HG03558 (cell line): ENCODE data around the gene OR5B2.
"Not testable (repeated sequence)": the region's sequence is repeated elsewhere in the genome, so short reads cannot be mapped to it uniquely, and the experiment has no call there.

ENCODE experiments used
- ATAC-seq: cut with Tn5 transposase; IDR thresholded peaks from one replicate; pipeline ENCODE4 v1.9.1; 2021; ENCODE audit warnings: moderate number of reproducible peaks; ENCODE audit not compliant: unreplicated experiment; ENCODE audit errors: extremely low read depth

OR5B2 gene

GRCh38 chr11:58428021-58428420 lies at the start of gene OR5B2:
OR5B2 (minus strand) TSS chr11:58428121; CDS start chr11:58423261, 4,860 bp downstream.
- no peak for ATAC-seq

DNA sequence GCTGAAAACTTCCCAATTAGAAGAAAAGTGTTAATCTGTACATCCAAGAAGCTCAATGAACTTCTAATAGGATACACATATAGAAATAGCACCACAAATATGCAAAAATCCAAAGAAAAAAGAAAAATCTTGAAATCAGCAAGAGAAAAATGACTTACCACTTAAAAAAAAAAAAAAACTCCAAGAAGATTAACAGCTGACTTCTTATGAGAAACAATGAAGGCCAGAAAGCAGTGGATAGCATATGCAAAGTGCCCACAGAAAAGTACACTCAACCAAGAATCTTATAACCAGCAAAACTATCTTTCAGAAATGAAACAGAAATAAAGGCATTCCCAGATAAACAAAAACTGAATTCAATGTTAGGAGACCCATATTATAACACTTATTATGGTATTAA lies 44.0 kb upstream of the OR5B2 start:
- ATAC-seq = no peak

DNA sequence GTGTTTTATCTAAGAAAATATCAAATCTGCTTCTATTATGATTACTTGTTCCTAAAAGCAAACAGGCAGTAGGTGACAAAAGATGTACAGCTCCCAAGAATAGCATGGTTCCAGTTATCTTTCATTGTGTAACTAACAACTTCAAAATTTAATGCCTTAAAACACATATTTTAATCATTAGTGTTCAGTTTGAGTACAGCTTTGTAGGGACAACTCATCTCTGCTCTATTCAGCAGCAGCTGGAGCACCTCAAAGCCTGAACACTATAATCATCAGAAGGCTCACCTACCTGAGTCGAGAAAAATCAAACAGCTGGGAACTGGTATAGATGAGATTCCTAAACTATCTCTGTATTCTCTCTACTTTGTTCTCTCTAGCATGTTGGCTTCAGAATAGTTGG lies 38.4 kb upstream of the OR5B2 start:
- ATAC-seq = no peak

GRCh38 chr11:58465690-58466089 lies 37.8 kb upstream of the OR5B2 start:
- no peak for ATAC-seq

- no peak for ATAC-seq
These were observed 23.7 kb upstream of the OR5B2 start for GRCh38 chr11:58451585-58451984.

DNA sequence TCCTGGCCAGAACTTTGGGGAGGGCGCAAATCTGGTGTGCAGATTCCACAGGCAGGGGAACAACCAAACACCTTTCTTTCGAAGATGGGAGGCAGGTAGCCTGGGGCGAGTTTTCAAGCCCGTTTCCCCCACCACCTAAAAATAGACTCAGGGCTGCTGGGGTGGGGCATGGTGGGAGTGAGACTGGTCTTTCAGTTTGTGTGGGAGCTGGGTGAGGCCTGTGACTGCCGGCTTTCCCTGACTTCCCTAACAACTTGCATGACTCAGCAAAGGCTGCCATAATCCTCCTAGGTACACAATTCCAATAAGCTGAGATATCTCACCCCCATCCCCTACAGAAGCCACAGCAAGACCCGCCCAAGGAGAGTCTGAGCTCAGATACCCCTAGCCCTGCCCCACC lies 18.4 kb upstream of the OR5B2 start:
- no peak for ATAC-seq

GRCh38 chr11:58444300-58444699 lies 16.4 kb upstream of the OR5B2 start:
- ATAC-seq = no peak

DNA sequence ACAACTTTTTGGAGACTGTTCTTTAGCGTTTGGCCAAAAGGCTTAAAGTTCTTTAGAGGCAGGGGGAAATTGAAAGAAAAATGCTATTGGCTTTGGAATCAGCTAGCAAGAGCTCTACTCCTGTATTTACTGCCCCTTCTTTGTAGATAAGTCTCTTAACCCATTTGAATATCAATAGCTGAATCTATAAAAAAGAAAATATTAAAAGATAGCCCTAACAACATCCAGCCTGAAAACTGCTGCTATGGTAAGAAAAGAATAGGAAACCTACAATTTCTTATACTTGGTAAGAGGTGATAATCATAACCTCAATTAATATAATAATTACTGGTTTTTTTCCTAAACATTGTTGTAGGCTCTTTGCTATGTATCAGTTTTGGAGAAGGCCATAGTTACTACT lies 14.2 kb upstream of the OR5B2 start, which contains the start of gene OR5B12:
Gene OR5B12 (minus strand): TSS at position 101 of the 400 bp plus-strand sequence. CDS start 2,085 bp downstream, outside the sequence.
- ATAC-seq = no peak

DNA sequence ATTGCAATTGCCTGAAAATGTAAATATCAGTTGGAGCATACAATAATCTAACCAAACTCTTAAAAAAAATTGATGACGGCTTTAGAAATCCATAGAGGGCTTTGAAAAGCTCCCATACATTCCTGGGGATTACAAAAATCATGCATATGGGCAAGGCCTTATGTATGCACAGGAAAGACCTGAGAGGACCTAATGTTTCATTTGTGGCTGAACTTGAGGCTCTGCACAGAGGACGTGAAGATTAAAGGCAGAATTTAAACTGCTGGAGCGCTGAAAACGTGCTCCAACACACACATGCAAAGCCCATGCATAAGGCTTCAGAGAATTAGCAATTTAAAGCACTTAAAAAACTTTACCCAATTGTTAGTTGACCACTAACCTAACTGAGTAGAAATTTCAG lies 10.6 kb upstream of the OR5B2 start:
- no peak for ATAC-seq

DNA sequence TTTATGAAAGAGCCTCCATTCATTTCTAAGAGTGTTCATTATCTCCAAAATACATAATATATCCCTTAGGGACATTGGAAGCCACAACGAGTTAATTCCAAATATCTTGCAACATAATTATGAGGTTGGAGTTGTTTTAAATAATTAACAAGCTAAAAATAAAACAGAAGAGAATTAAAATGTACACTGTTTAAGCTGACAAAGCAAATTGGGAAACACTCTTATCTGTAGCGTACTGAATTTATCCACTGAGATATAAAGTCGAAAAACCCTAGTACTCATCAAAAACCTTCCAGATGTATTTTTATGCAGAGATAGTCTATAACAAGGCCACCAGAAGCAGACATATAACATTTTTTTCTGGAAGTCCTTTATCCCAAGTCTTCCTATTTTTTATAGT lies 6.3 kb upstream of the OR5B2 start:
- ATAC-seq = no peak

DNA sequence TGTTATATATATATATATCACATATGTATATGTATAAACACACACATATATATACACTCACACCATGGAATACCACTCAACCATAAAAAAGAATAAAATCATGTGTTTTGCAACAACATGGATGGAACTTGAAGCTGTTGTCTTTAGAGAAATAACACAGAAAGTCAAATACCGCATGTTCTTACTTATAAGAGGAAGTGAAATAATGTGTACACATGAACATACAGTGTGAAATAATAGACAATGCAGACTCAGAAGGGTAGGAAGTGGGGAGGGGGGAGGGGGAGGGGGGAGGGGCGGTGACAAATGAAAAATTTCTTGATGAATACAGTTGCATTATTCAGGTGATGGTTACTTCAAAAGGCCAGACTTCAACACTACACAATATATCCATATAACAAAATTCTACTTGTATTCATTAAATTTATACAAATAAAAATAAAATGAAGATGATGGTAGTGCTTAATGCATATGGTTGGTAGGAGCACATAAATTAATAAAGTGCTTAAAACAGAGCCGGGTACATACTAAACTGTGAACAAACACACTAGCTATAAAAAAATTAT lies 5.8 kb upstream of the OR5B2 start:
- ATAC-seq = no peak

- ATAC-seq = no peak
These were observed 1.4 kb upstream of the OR5B2 start for GRCh38 chr11:58429273-58429672.

DNA sequence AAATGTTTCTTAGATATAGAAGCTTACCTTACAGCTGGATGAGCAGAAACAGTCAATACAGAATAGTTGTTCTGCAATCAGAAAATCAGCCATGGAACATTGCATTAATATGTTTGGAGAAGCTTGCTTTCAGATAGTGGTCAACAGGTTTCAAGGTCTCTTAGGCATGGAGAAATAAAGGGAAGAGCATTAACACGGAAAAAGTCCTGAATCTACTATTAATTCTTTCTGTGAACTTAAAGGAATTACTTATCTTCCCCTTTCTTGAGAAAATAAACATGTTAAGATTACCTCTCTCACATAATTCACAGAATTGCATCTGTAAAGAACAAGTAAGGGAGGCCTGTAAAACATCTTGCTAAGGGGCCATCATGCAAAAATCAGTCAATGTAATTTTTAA lies 21.1 kb downstream of the OR5B2 start, which contains the start of gene OR5B3:
Gene OR5B3 (minus strand): TSS at position 101 of the 400 bp plus-strand sequence. CDS start 3,465 bp downstream, outside the sequence.
- ATAC-seq = no peak

DNA sequence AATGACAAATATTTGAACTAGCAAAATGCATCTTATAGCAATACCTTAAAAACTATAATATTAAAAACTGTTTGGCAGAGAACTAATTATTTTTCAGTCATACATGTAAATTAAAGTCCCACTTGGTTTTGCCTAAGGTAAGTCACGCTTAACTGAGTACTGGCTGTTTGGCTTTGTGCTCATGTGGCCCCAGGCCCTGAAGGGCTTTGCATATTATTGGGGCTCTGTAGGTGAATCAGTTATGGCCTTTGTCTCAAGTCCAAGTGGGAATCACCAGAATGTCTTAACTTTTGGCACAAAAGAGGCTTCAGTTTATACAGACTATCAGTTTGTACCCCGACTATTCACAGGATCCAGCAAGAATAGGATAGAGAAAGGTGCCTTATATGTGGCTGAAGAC lies 28.3 kb downstream of the OR5B2 start:
- not testable (repeated sequence) for ATAC-seq

DNA sequence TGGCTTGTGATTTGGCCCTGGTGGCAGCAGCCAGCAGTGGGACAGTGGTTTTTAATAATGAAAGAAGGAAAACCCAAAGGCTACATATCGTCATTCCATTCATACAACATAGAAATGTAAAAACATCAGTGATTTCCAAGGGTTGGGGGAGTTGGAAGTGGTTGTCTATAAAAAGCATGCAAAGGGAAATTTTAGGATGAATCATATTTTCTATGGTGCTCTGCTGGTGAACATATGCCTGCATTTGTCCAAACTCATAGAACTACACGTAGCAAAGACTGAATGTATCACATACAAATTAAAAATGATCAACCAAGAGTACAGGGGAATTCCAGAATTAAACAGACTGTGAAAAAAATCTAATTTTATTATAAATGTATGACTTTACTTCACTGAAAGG lies 32.3 kb downstream of the OR5B2 start:
- no peak for ATAC-seq

GRCh38 chr11:58394195-58394594 lies 33.7 kb downstream of the OR5B2 start:
- ATAC-seq = no peak

- ATAC-seq = no peak
These were observed 35.2 kb downstream of the OR5B2 start for GRCh38 chr11:58392746-58393145.

- no peak for ATAC-seq
These were observed 36.0 kb downstream of the OR5B2 start for GRCh38 chr11:58391879-58392278.

DNA sequence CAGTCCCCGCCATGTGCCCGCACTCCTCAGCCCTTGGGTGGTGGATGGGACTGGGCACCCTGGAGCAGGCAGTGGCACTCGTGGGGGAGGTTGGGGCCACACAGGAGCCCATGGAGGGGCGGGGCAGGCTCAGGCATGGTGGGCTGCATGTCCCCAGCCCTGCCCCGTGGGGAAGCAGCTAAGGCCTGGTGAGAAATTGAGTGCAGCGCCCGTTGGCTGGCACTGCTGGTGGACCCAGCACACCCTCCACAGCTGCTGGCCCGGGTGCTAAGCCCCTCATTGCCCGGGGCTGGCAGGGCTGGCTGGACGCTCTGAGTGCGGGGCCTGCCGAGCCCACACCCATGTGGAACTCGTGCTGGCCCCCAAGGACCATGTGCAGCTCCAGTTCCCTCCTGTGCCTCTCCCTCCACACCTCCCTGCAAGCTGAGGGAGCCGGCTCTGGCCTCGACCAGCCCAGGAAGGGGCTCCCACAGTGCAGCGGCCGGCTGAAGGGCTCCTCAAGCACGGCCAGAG lies 37.3 kb downstream of the OR5B2 start:
- no peak for ATAC-seq
